Measurements from ENCODE around the gene SPNS3.
A peak's percentile ranks its signal among the peaks of the same experiment; 100 is the strongest.

Gene SPNS3

DNA sequence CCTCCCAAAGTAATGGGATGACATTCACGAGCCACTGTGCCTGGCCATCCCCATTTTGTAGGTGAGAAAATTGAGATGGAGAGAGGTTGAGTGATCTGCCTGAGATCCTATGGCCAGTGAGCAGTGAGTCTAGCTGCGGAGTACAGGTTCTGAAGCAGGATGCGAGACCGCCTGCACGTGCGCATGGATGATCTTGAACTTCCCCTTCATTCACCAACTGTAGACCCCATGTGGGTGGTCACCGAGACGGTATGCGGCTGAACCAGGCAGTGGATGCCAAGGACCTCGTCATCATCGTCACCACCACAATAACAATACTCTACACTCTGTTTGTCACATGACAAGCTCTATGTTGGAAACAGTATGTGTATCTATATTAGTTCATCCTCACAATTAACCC is 6.2 kb upstream of the SPNS3 start:
- no peak for DNase-seq

DNA sequence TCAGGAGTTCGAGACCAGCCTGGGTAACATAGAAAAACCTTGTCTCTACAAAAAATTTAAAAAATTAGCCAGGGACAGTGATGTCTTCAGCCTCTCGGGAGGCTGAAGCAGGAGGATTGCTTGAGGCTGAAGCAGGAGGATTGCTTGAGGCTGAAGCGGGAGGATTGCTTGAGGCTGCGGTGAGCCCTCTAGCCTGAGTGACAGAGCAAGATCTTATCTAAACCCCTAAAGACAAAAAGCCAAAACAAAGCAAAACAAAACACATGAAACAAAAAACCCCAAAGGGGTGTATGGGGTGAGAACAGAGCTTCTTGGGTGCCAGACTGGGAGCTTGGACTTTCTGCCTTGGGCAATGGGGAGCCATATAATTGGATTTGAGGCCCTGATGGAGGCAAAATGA is 2.6 kb downstream of the SPNS3 start:
- DNase-seq, result no peak

DNA sequence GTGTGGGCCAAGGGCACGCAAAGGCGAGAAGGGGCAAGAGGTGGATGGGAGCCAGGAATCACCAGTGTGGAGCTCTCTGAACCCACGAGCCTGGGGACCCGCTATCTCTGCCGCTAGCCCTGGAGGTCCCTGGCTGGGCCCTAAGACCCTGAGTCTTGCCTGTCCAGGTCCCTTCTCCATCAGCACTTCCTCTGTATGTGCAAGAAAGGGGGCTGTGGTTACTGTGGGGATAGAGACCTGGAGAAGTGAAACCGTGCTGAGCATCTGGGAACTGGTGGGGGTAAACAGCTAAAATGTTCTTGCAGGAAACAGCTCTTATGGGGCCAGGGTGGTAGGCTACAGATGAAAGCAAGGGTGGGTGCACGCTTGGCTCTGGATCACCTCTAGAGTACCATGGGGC is 3.1 kb downstream of the SPNS3 start:
- peak in 1 of 2 donors; percentile 8 for DNase-seq

DNA sequence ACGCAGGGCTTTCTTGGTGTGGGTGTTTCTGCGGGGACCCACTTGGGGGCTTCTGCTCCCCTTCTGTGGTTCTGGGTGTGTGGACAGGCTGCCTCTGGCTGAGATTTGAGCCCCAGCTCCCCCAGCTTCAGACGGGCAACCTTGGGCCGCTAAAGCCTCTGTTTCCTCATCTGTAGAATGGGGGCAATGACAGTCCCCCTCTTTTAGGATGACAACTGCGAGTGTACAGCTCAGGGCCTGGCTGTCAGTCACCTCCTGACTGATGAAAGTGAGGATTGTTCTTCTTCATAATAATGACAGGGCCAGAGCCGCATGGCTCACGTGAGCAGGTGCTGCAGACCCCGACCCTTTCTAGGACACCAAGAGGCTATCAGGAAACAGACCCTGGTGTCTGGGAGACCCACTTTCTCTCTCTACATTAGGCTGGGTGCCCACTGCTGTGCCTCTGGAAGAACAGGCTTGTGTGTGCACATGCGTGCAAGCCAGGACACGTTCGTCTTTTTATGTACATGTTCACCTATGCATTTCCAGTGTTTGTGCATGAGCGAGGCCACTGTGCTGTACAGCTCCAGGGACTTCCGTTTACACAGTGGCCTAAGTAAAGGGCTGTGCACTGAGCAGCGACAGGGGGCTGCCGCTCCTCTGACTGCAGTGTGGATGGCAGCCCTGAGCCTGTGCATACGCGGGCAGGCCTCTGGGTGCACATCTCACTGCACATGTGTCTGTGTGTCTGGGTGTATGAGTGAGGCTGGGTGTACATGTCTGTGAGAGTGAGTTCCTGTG is 4.6 kb downstream of the SPNS3 start:
- no peak for DNase-seq

DNA sequence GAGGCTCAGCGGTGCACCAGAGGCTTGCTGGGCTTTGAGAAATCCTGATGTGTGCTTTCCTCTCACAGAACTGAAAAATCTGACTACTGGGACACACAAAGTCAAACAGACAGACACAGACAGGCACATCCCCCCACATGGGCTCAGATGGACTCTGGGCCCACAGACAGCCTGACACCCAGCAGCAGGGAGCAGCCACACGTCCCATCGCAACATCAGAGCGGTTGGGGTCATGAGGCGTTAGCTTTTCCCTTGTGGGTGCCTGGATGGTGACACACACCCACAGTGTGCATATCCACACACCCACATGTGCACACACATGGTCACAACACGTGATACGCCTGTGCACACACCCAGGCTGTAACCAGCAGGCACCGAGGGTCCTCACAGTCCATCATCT is 6.3 kb downstream of the SPNS3 start:
- DNase-seq, result no peak

DNA sequence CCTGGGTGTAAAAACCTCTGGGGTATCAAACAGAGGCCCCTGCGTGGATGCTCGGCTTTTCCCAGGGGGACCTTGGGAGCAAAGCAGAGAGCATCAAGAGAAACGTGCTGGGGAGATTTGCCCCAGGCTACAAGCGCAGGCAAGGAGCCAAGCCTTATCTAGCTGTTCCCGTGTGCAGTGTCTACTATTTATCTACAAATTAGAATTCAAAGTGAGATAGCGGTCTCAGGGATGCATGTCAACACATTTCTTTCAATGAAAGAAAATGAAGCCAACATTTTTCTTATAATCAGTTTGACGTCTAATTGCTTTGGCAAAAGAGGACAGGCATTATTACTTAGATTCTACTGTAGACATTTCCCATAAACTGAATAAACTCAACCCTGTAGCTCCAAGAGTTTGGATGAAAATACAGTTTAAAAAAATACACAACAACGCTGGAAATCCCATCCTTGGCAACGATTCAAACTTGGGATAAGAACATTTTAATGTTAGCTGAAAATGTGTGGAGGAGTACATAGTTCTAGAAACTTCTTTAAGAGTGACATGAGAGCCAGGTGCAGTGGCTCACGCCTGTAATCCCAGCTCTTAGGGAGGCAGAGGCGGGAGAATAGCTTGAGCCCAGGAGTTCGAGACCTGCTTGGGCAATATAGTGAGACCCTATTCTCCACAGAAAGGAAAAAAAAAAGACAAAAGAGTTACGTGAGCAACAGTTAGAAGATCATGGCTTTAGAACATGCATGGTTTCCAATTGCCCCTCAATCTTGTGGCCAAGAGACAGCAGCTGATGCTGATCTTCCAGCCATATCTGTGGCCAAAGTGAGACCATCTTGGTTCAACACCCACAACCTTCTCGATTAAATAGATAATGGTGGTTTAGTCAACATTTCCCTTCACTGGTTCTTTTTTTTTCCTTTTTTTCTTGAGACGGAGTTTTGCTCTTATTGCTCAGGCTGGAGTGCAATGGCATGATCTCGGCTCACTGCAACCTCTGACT is 7.2 kb downstream of the SPNS3 start:
- peak in 1 of 2 donors; percentile 5 for DNase-seq

DNA sequence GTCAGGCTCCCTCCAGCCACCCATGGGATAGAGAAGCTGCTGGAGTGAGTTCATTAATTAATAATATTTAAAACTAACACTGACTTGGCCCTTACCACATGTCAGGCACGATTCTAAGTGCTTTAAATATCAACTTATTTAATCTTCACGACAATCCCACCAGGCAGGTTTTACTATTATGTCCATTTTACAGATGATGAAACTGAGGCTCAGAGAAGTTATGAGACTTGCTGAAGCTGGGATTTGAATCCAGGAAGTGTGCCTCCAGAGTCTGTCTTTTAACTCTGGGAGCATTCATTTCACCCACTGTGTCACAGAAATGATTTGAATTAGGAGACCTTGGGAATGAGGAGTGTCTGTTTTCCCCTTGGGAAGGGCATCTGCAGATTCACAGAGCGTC is 8.8 kb downstream of the SPNS3 start:
- DNase-seq, result no peak

DNA sequence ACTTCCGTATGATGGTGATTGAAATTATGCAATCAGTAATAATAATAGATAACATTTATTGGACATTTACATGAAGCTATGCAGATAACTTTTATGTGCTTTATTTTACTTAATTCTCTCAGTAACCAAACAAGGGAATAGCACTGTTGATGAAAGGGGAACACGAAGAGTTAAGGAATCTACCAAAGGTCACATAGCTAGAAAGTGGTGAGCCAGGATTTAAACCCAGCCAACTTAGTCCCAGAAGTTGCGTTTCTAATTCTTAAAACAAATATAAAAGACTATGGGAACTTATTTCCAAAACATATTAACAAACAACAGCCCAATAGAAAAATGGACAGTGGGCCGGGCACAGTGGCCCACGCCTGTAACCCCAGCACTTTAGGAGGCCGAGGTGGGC is 9.7 kb downstream of the SPNS3 start:
- no peak for DNase-seq

DNA sequence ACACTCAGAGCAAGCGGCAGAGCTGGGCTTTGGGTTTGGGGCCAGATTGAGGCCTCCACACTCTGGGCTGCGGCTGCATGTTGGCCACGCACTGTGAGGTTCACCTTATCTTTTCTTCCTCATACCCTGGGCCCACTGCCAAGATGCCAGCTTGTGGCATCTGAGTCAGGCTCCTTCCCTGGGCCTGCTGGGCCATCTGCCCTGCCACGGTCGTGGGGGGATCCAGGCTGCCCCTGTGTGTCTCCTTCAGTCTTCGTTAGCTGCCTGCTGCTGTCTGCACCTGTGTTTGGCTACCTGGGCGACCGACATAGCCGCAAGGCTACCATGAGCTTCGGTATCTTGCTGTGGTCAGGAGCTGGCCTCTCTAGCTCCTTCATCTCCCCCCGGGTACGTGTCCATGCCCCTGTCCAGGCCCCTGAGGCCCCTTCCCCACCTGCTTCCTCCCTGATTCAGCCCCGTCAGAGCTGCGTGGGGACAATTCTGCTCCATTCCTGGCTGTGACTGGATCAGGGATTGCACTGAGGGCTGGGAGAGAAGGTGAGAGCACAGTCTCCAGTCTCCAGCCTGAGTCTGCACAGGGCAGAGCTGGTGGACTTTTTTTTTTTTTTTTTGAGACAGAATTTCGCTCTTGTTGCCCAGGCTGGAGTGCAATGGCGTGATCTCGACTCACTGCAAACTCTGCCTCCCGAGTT is 11.2 kb downstream of the SPNS3 start:
- DNase-seq, result no peak

DNA sequence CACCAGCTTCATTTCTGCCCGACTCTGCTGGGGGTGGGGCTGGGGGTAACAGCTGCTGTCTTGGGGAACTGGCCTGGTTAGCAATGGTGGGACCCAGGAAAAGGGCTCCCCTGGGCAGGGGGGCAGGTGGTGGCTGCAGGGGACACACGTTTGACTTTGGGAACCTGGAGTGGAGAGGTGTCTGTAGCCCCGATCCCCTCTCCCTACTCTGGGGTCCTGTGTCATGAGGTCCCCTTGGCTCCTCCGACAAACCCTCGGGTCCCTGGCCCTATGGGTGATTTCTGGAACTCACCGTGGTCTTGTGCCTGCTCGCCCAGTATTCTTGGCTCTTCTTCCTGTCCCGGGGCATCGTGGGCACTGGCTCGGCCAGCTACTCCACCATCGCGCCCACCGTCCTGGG is 12.0 kb downstream of the SPNS3 start:
- no peak for DNase-seq

DNA sequence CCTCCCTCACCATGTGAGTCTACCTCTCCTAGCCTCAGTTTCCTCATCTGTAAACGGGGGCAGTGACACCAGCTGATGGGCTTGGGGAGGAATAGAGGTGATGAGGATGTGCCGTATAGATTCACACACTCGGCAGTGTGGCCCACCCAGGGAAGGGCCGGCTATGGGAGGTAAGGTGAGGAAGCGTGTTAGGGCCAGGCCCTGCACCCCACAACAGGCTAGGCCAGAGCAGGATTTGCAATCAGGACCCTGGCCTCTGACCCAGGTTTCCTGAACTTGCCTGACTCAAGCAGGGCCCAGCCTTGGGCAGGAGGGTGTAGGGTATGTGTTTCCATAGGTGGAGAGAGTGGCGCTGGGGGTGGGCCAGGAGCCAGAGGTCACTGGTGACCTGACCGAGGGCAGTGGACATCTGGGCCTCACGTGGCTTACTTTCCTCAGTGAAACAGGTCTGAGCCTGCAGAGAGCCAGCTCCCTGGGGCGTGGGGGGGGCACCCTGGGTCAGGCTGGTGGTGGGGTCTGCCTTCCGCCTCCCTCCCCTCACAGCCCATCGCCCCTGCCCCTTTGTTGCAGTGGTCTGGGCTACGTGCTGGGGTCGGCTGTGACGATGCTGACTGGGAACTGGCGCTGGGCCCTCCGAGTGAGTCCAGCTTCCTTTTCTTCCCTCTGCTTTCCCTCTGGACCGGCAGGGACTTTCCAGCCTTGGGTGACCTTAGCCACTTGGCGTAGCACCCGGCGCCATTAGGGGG is 12.8 kb downstream of the SPNS3 start:
- no peak for DNase-seq

DNA sequence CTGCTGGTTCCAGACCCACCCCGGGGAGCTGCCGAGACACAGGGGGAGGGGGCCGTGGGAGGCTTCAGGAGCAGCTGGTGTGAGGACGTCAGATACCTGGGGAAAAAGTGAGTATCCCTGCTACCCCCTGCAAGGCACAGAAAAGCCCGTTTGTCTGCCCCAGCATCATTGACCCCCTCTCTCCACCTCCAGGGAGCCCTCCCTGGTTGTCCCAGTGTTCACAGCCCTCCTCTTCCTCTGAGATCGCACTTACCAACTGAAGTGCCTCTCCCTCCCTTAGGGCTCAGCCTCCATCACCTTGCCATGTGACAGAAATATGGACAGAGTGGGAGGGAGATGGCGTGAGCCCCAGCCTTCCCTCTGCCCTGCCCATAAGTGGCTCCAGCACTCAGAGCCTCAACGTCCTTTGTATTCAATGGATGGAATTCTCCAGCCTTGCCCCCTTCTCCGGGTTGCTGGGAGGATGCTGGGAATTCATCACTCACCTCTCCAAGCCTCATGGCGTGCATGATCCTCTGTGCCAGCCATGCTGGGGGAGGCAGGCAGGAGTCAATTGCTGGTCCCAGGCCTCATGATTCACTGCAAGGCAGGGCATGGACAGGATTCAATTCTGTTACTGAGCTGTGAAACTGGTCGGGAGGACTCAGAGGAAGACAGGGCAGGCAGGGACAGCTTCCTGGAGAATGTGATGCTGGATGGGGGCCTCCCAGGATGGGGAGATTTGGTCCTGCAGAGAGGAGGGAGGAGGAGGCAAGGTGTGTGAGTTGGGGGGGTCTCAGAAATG is 14.6 kb downstream of the SPNS3 start:
- DNase-seq, result no peak

DNA sequence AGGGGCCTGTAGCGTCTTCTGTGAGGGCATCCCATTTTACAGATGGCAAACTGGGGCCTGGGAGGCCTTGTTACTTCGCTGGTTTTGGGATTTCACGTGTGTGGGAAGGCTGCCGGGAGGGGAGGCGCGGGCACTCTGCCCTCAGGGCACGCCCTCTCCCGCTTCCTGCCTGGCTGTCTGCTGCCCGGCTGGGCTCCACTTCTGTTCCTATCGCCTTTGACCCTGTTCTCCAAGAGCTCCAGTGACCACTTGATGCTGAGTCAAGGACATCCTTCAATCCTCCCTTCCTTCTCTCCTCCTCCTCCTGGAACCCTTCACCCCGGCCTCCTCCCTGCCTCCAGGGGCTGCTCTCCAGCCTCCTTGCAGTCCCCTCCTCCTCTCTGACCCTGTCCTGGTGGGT is 16.0 kb downstream of the SPNS3 start:
- DNase-seq, result no peak

DNA sequence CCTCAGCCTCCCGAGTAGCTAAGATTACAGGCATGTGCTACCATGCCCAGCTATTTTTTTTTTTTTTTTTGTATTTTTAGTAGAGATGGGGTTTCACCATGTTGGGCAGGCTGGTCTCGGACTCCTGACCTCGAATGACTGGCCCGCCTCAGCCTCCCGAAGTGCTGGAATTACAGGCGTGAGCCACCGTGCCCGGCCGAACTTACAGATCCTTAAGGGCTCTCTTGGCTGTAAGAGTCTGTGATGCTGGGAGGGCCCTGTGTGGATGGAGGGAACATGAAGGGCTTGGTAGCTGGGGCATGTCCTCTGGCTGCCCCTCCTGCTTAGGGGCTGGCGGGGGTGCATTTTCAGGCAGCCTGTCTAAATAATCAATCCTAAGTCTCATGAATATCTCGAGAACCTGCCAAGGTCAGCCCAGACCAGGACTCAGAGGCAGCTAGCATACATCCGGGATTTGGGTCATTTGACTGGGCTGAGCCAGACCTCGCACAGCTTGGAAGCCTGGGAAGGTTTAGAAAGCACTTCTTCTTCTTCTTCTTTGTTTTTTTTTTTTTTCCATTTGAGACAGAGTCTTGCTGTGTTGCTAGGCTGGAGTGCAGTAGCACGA is 17.1 kb downstream of the SPNS3 start:
- DNase-seq, result no peak

DNA sequence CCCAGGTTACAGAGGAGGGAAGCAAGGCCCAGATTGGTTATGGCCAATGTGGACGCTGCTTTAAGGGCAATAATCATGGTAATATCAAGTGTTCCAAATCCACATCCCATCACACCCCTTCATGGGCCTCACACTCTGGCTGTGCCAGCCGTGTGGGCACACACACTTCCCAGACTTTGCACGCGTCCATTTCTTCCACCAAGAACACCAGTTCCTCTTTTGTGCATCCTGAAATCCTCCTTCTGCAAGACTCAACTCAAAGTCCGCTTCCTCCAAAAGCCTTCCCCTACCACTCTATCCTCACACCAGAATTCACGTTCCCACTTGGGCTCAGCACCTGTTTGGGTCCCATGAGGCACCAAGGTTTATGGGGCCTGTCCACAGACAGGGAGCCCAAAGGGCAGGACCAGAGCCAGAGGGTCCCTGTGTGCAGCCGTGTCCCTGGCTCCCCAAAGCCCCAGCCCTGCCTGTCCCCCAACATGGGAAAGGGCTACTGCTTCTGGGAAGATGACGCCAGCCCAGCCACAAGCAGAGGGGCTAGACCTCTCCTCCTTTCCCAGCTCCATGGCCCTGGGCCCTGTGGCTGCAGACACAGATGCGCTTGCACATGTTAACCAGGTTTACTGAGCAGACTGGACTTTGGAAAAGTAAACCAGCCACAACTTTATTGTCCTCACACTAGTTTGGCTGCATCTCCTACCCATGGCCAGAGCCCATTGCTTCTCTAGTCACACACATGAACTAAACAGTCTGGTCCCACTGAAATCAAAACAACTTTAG is 20.3 kb downstream of the SPNS3 start:
- DNase-seq, result no peak

DNA sequence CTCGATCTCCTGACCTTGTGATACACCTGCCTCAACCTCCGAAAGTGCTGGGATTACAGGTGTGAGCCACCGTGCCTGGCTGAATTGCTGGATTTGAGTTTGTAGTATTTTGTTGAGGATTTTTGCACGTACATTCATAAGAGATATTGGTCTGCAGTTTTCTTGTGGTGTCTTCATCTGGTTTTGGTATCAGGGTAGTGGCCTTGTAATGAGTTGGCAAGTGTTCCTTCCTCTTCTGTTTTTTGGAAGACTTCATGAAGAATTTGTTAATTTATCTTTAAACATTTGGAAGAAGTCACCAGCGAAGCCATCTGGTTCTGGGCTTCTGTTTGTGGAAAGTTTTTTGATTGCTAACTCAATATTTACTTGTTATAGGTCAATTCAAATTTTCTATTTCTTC is 26.9 kb downstream of the SPNS3 start:
- DNase-seq, result no peak

DNA sequence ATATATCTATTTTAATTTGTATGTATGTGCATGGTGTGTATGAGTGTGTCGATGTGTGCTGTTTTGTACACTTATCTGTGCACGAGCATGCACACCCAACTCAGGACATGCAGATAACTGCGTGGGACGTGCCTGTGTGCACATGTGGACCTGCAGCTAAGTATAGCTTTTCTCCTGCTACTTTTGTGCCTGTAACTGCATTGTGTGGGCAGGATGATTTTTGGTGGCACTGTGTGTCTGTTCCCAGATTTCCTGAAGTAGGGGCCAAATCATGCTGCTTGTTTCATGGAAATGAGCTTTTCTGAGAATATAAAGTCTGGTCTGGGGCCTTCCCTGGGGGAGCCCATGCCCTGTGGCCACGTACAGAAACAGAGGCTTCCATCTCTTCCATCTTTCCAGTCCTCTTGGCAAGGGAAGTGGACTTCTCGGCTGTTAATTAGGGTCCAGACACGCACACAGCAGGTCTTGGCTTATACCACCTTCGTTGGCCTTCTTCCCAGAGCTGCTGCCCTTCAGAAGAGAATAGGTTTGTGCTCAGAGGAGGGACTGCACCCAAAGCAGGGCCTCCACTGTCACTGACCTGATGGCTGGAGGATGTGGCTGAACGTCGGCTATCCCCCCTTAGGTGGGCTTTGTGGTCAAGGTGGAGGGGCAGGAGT is 30.2 kb downstream of the SPNS3 start:
- DNase-seq, result no peak

DNA sequence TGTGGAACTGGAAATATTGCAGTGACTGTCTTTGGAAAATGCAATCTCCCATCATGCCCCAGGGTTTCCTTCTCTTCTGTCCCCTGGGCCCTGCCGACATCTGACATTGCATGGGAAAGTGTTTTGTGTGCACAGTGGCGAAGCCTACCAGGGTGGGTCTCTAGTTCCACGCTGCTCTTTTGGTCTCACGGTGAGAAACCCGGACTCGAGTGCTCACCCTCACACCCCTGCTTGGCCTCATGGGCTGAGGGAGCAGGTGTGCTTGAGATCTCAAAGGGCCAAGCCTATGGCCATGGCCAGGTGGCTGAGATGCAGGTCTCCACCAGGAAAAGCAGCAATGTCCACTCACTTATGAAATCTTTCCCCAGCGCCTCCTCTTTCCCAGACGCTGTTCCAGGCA is 32.0 kb downstream of the SPNS3 start:
- no peak for DNase-seq

DNA sequence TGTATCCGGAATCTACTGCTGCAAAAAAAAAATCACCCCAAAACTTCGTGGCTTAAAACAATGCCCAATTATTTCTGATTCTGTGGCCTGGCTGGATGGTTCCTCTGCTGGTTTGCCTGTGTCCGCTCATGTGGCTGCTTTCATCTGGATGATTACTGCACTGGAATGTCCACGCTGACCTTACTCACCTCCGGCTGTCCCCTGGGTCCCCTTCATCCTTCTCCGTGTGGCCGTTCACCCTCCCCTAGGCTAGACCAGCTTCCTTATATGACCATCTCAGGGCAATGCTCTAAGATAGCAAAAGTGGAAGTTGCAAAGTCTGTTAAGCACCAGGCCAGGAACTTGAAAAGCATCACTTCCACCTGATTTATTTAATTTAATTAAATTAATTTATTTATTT is 33.5 kb downstream of the SPNS3 start:
- no peak for DNase-seq

DNA sequence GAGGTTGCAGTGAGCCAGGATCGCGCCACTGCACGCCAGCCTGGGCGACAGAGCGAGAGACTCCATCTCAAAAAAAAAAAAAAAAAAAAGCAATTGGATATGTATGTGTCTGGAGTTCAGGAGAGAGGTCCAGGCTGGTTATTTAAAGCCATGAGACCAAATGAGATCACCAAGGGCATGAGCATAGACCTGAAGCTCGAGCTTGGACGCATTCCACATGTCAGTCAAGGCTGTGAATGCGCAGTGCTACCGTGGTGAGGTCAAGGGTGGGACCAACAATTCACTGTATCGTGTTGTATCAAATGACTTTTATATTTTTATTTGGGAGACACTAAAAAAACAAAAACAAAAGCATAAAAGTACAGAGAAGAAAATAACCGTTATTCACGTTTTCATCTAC is 35.8 kb downstream of the SPNS3 start:
- no peak for DNase-seq
